HEK293T (cell line): ENCODE measurements around the gene GPR107.
"Not testable (repeated sequence)": the region's sequence is repeated elsewhere in the genome, so short reads cannot be mapped to it uniquely, and the experiment has no call there.

ENCODE experiments used
- CTCF ChIA-PET: fragments of 350-600 bp; formaldehyde crosslinking; extraction: SDS; loops from one replicate; lab custom pipeline; 2021; ENCODE audit warnings: antibody characterized with exemption, inconsistent platforms; lab: Yijun Ruan, JAX
- POLR2A ChIA-PET: fragments of 350-600 bp; formaldehyde crosslinking; extraction: SDS; loops from one replicate; lab custom pipeline; 2020; ENCODE audit warnings: antibody characterized with exemption, inconsistent platforms; lab: Yijun Ruan, JAX
- DNase-seq: peaks from one replicate; pipeline ENCODE4 v3.0.0; 2012; ENCODE audit warnings: mixed read lengths; ENCODE audit errors: extremely low spot score
- ARNT ChIP-seq: fragments of 450-650 bp; IDR thresholded peaks from 2 replicates; pipeline ENCODE4 v1.6.1; 2017; ENCODE audit warnings: mild to moderate bottlenecking
- BHLHE40 ChIP-seq: fragments of 450-650 bp; IDR thresholded peaks from 2 replicates; pipeline ENCODE4 v1.6.1; 2016; ENCODE audit warnings: mild to moderate bottlenecking, moderate library complexity, borderline replicate concordance
- CTBP1 ChIP-seq: fragments of 450-650 bp; IDR thresholded peaks from 2 replicates; pipeline ENCODE4 v1.6.1; 2016; ENCODE audit warnings: borderline replicate concordance
- ELF4 ChIP-seq: fragments of 450-650 bp; IDR thresholded peaks from 2 replicates; pipeline ENCODE4 v1.6.1; 2017; ENCODE audit warnings: antibody characterized with exemption
- FOXA1 ChIP-seq: fragments of 450-650 bp; IDR thresholded peaks from 2 replicates; pipeline ENCODE4 v1.6.1; 2016; ENCODE audit warnings: mild to moderate bottlenecking
- FOXK2 ChIP-seq: fragments of 450-650 bp; IDR thresholded peaks from 2 replicates; pipeline ENCODE4 v1.6.1; 2016; ENCODE audit warnings: mild to moderate bottlenecking
- FOXM1 ChIP-seq: fragments of 450-650 bp; IDR thresholded peaks from 2 replicates; pipeline ENCODE4 v1.6.1; 2017; ENCODE audit warnings: mild to moderate bottlenecking, borderline replicate concordance
- HDGF ChIP-seq: fragments of 450-650 bp; IDR thresholded peaks from 2 replicates; pipeline ENCODE4 v1.6.1; 2017; ENCODE audit warnings: antibody characterized with exemption, borderline replicate concordance
- L3MBTL2 ChIP-seq: fragments of 450-650 bp; conservative IDR thresholded peaks from 2 replicates; pipeline ENCODE4 v1.6.1; 2016; ENCODE audit warnings: mild to moderate bottlenecking
- LEF1 ChIP-seq: fragments of 450-650 bp; IDR thresholded peaks from 2 replicates; pipeline ENCODE4 v1.6.1; 2017; ENCODE audit warnings: mild to moderate bottlenecking, borderline replicate concordance
- NFRKB ChIP-seq: fragments of 450-650 bp; IDR thresholded peaks from 2 replicates; pipeline ENCODE4 v1.6.1; 2016; ENCODE audit warnings: mild to moderate bottlenecking, moderate library complexity
- PKNOX1 ChIP-seq: fragments of 450-650 bp; IDR thresholded peaks from 2 replicates; pipeline ENCODE4 v1.6.1; 2016
- SP1 ChIP-seq: fragments of 450-650 bp; IDR thresholded peaks from 2 replicates; pipeline ENCODE4 v1.6.1; 2017
- SUZ12 ChIP-seq: fragments of 450-650 bp; IDR thresholded peaks from 2 replicates; pipeline ENCODE4 v1.6.1; 2016; ENCODE audit warnings: mild to moderate bottlenecking
- TARDBP ChIP-seq: fragments of 450-650 bp; IDR thresholded peaks from 2 replicates; pipeline ENCODE4 v1.6.1; 2016
- ZNF384 ChIP-seq: fragments of 450-650 bp; IDR thresholded peaks from 2 replicates; pipeline ENCODE4 v1.6.1; 2016

GPR107 gene

GRCh38 chr9:130015353-130016019, 38.2 kb upstream of the GPR107 start:
- ChIA-PET POLR2A (no interaction called here), CTCF (no interaction called here)
- no peak for TF ChIP-seq FOXM1
- no peak for TF ChIP-seq BHLHE40
- no peak for TF ChIP-seq SP1
- no peak for TF ChIP-seq ELF4
- no peak for TF ChIP-seq FOXK2
- no peak for TF ChIP-seq FOXA1
- no peak for TF ChIP-seq ARNT
- TF ChIP-seq SUZ12 = no peak
- TF ChIP-seq NFRKB = no peak
- no peak for TF ChIP-seq ZNF384
- no peak for TF ChIP-seq PKNOX1
- TF ChIP-seq LEF1 = no peak
- TF ChIP-seq TARDBP = no peak
- no peak for TF ChIP-seq L3MBTL2
- no peak for DNase-seq

- ChIA-PET POLR2A (no interaction called here), CTCF (no interaction called here)
- no peak for TF ChIP-seq SP1
- no peak for TF ChIP-seq PKNOX1
- no peak for TF ChIP-seq FOXA1
- no peak for TF ChIP-seq CTBP1
- TF ChIP-seq TARDBP = no peak
- TF ChIP-seq FOXM1 = no peak
- TF ChIP-seq LEF1 = no peak
- TF ChIP-seq ZNF384 = no peak
- no peak for TF ChIP-seq SUZ12
- DNase-seq = no peak
Observed at GRCh38 chr9:130017076-130017475, 36.6 kb upstream of the GPR107 start.

- POLR2A ChIA-PET = interaction anchor here (1.4 kb wide), 1 partner anchor 9 kb away, joined by 3 read pairs; no protein-coding TSS in a partner anchor
- DNase-seq, CTCF ChIA-PET: not testable (repeated sequence)
Observed at GRCh38 chr9:130017510-130017909, 36.2 kb upstream of the GPR107 start.

GRCh38 chr9:130018265-130018664, 35.4 kb upstream of the GPR107 start:
- DNase-seq = no peak
- ChIA-PET CTCF (interaction anchor here (0.6 kb wide), 1 partner anchor 22 kb away, joined by 3 read pairs; no protein-coding TSS in a partner anchor), POLR2A (interaction anchor here (1.4 kb wide), 1 partner anchor 8 kb away, joined by 3 read pairs; no protein-coding TSS in a partner anchor)
- no peak for TF ChIP-seq TARDBP

GRCh38 chr9:130020618-130021017, 33.1 kb upstream of the GPR107 start:
- no peak for TF ChIP-seq ELF4
- no peak for TF ChIP-seq FOXK2
- no peak for TF ChIP-seq ZNF384
- TF ChIP-seq FOXA1 = no peak
- TF ChIP-seq ARNT = no peak
- TF ChIP-seq BHLHE40 = no peak
- TF ChIP-seq CTBP1 = no peak
- TF ChIP-seq HDGF = no peak
- TF ChIP-seq SP1 = no peak
- no peak for TF ChIP-seq TARDBP
- TF ChIP-seq NFRKB = no peak
- DNase-seq = no peak
- ChIA-PET POLR2A (no interaction called here), CTCF (no interaction called here)

GRCh38 chr9:130021123-130021522, 32.6 kb upstream of the GPR107 start:
- CTCF ChIA-PET = no interaction called here
- POLR2A ChIA-PET = no interaction called here

GRCh38 chr9:130021842-130022241, 31.9 kb upstream of the GPR107 start:
- POLR2A ChIA-PET, CTCF ChIA-PET, DNase-seq: not testable (repeated sequence)

More at GRCh38 chr9:130021123-130021522, 32.6 kb upstream of the GPR107 start:
- no peak for DNase-seq
- TF ChIP-seq NFRKB = no peak
- TF ChIP-seq LEF1 = no peak
- TF ChIP-seq FOXM1 = no peak
- no peak for TF ChIP-seq CTBP1
- TF ChIP-seq ZNF384 = no peak
- no peak for TF ChIP-seq ARNT
- no peak for TF ChIP-seq BHLHE40
- no peak for TF ChIP-seq SP1
- no peak for TF ChIP-seq PKNOX1
- TF ChIP-seq FOXK2 = no peak
- TF ChIP-seq ELF4 = no peak
- TF ChIP-seq SUZ12 = no peak
- TF ChIP-seq FOXA1 = no peak
- TF ChIP-seq TARDBP = no peak
- TF ChIP-seq L3MBTL2 = no peak
- no peak for TF ChIP-seq HDGF
